Fibroblast of pulmonary artery (primary cell): ENCODE results near the gene VSTM4.

Experiments
- DNase-seq: peaks from one replicate; pipeline ENCODE4 v3.0.0-alpha.2; 2010; ENCODE audit warnings: low read depth
- H3K4me3 ChIP-seq: replicated peaks from 2 replicates; pipeline ENCODE4 v1.5.1; 2011; ENCODE audit warnings: low read depth, mild to moderate bottlenecking, control low read depth, low read length, moderate library complexity
- CTCF ChIP-seq: IDR thresholded peaks from 2 replicates; pipeline ENCODE4 v1.5.1; 2011; ENCODE audit warnings: mild to moderate bottlenecking, control low read depth, low read length, inconsistent platforms; ENCODE audit errors: missing control alignments

VSTM4 gene

GRCh38 chr10:49107111-49107886, 8.0 kb downstream of the VSTM4 start:
- no peak for TF ChIP-seq CTCF
- DNase-seq, result no peak
- H3K4me3 ChIP-seq, result no peak overlapping the region

GRCh38 chr10:49106451-49106850, 8.9 kb downstream of the VSTM4 start:
- TF ChIP-seq CTCF, result no peak
- no peak overlapping the region for H3K4me3 ChIP-seq
- no peak for DNase-seq

GRCh38 chr10:49105076-49105475, 10.2 kb downstream of the VSTM4 start:
- no peak for DNase-seq
- H3K4me3 ChIP-seq, result no peak overlapping the region
- no peak for TF ChIP-seq CTCF

- TF ChIP-seq CTCF, result no peak
- no peak for DNase-seq
These were observed 11.0 kb downstream of the VSTM4 start for GRCh38 chr10:49104323-49104722.

GRCh38 chr10:49103761-49104160, 11.6 kb downstream of the VSTM4 start:
- no peak for TF ChIP-seq CTCF
- H3K4me3 ChIP-seq, result no peak overlapping the region
- no peak for DNase-seq

More at GRCh38 chr10:49104323-49104722, 11.0 kb downstream of the VSTM4 start:
- H3K4me3 ChIP-seq, result no peak overlapping the region

- no peak for DNase-seq
- no peak overlapping the region for H3K4me3 ChIP-seq
- TF ChIP-seq CTCF, result no peak
These were observed 16.3 kb downstream of the VSTM4 start for GRCh38 chr10:49099046-49099445.

- H3K4me3 ChIP-seq, result no peak overlapping the region
- DNase-seq, result no peak
- TF ChIP-seq CTCF, result no peak
These were observed 18.4 kb downstream of the VSTM4 start for GRCh38 chr10:49096890-49097445.
